ENCODE data around the gene TUBG1. TPM values are rescaled to one million over a fixed set of nuclear protein-coding genes. Genes with fewer than 3 reads are reported as not detected.

TUBG1 gene
- total RNA-seq, result 100 to 1,000 TPM; 118 to 123 TPM

DNA sequence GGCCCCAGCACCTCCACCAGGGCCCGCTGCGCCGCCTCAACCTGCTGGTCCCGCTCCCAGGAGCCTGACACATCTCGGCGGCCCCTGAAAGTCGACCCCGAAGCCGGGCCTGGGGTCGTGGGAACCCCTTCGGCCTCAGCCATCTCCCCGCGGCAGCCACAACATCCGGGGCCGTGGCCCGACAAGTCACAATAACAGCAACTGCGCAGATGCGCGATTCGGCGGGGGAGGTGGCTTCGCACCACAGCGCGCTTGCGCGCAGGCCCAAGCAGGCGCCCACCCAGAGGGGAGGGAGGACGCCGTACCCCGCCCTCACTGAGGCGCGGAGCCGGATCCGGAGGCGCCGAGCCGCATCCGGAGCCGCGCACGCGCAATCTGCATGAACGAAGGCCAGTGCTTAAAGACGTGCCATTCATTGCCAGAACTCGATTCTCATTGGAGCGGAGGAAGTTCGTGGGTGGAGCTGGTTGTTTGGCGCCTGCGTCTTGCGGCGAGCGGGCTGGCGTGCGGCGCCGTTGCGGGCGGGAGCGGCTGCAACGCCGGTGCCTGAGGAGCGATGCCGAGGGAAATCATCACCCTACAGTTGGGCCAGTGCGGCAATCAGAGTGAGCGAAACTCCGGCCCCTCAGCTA, at the start of gene TUBG1, which contains the start of gene RETREG3:
TUBG1 (plus strand) TSS at position 502 of the 632 bp plus-strand sequence; CDS start at position 557, 55 bp downstream.
RETREG3 (minus strand) TSS at position 193 of the 632 bp plus-strand sequence; CDS start at position 143, 50 bp downstream.
- CTCF ChIA-PET, result interaction anchor here (1.1 to 2.6 kb wide), 4 partner anchors 23 to 61 kb away, joined by 3 to 17 read pairs (median 5); partner anchors contain the start of gene PSMC3IP
- POLR2A ChIA-PET, result interaction anchor here (0.5 to 2.2 kb wide), 5 partner anchors 11 to 916 kb away, joined by 3 to 7 read pairs (median 5); partner anchors contain the start of genes MLX and VPS25

DNA sequence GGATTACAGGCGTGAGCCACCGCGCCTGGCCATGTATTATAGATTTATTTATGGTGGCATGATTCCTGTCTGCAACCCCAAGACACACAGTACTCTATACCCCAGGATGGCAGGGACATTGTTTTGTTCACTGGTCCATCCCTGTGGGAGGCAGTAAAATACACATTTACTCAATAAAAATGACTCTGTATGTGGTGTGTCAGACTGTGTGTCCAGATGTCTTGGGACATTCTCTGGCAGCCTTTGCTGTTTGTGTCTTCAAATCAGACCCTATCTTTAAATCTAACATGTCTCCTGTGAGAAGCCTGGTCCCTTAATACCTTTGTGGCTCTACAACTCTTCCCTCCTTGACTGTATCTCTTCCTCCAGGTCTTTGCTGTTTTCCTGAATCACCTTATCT, 49.2 kb upstream of the TUBG1 start:
- POLR2A ChIA-PET, result no interaction called here
- CTCF ChIA-PET, result interaction anchor here (0.7 kb wide), 1 partner anchor 860 kb away, joined by 3 read pairs; no protein-coding TSS in a partner anchor

DNA sequence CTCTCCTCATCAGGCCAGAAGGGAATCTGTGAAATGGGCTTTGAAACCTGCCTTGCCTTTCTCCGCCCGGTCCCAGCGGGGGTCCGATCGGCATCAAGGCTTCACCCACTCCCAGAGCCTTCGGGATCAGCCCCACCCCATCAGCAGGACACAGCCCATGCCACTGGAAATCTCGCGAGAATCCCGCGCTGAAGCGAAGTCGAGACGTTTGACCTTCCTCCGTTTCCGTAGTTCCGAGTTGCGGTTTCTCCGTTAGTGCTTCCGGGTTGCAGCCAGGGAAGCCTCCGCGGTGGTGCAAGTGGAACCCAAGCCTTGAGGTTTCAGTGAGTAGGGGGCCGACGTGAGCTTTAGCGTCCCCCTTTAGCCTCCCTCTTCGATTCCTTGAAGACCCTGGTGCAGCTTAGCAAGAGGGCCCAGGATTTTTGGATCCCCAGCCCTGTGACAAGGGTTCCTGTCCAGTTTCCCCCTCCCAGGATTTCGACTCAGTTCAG, 47.5 kb upstream of the TUBG1 start, which contains the start of gene COASY:
COASY (plus strand) TSS at position 252 of the 491 bp plus-strand sequence. CDS start 475 bp downstream, outside the sequence.
- ChIA-PET POLR2A (no interaction called here), CTCF (no interaction called here)

DNA sequence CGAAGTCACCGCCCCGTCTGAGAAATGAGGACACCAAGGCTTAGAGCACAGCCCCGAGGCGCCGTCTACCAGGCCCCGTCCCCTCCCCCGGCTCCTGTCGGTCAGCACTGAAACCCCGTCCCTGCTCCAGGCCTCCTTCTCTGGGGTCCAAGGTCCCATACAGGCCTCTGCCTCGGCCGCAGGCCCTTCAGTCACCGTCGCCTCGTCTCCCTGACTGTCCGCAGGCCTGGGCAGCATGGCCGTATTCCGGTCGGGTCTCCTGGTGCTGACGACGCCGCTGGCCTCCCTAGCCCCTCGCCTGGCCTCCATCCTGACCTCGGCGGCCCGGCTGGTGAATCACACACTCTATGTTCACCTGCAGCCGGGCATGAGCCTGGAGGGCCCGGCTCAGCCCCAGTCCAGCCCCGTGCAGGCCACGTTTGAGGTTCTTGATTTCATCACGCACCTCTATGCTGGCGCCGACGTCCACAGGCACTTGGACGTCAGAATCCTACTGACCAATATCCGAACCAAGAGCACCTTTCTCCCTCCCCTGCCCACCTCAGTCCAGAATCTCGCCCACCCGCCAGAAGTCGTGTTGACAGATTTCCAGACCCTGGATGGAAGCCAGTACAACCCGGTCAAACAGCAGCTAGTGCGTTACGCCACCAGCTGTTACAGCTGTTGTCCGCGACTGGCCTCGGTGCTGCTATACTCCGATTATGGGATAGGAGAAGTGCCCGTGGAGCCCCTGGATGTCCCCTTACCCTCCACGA, 46.9 kb upstream of the TUBG1 start:
- CTCF ChIA-PET, result no interaction called here
- POLR2A ChIA-PET, result no interaction called here

DNA sequence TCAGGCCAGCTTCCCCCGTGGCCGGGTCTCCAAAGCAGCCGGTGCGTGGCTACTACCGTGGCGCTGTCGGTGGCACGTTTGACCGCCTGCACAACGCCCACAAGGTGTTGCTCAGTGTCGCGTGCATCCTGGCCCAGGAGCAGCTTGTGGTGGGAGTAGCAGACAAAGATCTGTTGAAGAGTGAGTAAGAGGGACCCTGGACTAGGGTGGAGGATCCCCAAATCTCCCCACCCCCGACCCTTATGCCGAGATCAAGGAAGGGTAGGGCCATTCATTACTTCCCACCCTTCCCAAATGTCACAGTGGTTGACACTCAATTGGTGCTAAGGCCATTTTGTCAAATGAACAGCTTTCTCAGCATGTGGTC, 46.4 kb upstream of the TUBG1 start:
- ChIA-PET CTCF (no interaction called here), POLR2A (no interaction called here)

DNA sequence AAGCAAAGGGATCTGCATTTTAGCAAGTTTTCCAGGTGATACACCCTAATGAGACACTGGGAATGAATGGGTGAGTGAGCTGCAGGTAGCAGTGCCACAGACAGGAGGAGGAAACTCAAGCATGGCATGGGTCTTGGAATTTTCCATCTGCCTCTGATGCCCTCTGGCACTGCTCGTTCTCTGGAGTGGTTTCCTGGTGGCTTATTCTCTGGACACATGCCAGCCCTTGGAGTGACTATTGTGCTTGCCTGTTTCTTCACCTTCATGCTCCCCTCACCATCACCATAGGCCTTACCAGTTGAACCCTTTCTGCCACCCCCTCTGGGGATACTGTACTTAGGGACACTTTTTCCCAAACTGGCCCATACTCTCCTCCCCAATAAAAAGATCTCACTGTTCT, 45.9 kb upstream of the TUBG1 start:
- ChIA-PET CTCF (no interaction called here), POLR2A (no interaction called here)

DNA sequence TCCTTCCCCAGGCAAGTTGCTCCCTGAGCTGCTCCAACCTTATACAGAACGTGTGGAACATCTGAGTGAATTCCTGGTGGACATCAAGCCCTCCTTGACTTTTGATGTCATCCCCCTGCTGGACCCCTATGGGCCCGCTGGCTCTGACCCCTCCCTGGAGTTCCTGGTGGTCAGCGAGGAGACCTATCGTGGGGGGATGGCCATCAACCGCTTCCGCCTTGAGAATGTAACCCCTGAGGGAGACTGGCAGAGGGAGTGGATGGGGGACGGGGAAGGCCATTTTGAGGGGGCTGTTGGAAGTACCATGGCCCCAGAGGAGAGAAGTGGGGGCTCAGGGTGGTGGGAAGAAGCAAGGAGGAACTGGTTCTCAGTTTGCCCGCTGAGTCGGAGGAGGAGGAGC, 45.5 kb upstream of the TUBG1 start:
- CTCF ChIA-PET, result no interaction called here
- POLR2A ChIA-PET, result no interaction called here

DNA sequence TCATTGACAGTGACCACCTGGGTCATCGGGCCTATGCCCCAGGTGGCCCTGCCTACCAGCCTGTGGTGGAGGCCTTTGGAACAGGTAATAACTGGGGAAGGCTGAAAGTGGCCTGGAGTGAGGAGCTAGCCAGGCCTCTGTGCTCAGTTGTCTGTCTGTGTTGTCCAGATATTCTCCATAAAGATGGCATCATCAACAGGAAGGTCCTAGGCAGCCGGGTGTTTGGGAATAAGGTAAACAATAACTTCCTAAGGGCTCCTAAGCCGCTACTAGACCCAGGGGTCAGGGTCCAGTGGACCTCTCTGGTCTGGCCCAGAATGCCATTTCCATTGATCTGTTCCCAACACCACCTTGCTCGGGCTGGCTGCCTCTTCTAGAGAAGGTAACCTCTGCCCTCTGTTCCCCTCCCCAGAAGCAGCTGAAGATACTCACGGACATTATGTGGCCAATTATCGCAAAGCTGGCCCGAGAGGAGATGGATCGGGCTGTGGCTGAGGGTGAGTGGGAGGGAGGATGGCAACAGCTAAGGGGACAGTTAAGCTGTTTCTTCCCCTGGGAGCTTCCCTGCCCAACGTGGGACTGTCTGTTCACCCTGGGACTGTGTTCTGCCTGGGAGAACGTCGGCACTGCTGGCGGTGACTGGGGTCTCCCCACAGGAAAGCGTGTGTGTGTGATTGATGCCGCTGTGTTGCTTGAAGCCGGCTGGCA, 44.5 kb upstream of the TUBG1 start:
- POLR2A ChIA-PET, result interaction anchor here (1.2 to 1.7 kb wide), 2 partner anchors 10 to 12 kb away, joined by 5 to 6 read pairs; partner anchors contain the start of gene PSMC3IP
- CTCF ChIA-PET, result no interaction called here

DNA sequence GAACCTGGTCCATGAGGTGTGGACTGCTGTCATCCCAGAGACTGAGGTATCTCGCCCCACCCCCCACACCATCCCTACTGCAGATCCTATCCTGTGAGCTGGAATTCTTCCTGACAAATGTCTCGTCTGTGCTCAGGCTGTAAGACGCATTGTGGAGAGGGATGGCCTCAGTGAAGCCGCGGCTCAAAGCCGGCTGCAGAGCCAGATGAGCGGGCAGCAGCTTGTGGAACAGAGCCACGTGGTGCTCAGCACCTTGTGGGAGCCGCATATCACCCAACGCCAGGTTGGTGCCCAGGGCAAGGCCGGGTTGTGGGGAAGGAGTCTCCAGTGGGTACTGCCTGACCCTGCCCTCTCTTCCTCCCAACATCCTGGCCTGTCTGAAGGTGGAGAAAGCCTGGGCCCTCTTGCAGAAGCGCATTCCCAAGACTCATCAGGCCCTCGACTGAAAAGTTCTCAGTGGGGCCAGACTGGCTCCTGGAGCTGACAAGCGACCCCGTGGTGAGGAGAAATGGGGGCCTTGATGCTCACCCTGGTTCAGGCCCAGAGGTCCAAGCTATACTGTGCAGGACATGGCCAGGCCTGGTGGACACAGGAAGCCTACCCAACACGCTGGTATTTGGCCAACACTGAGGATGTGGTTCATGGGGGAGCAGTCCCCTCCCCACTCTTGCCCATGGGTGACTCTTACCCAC, 43.8 kb upstream of the TUBG1 start:
- CTCF ChIA-PET, result interaction anchor here (0.9 to 2.8 kb wide), 3 partner anchors 12 to 43 kb away, joined by 3 to 21 read pairs (median 3); partner anchors contain the start of gene PSMC3IP
- POLR2A ChIA-PET, result interaction anchor here (0.7 to 1.7 kb wide), 3 partner anchors 11 to 58 kb away, joined by 3 to 6 read pairs (median 5); partner anchors contain the start of gene PSMC3IP

DNA sequence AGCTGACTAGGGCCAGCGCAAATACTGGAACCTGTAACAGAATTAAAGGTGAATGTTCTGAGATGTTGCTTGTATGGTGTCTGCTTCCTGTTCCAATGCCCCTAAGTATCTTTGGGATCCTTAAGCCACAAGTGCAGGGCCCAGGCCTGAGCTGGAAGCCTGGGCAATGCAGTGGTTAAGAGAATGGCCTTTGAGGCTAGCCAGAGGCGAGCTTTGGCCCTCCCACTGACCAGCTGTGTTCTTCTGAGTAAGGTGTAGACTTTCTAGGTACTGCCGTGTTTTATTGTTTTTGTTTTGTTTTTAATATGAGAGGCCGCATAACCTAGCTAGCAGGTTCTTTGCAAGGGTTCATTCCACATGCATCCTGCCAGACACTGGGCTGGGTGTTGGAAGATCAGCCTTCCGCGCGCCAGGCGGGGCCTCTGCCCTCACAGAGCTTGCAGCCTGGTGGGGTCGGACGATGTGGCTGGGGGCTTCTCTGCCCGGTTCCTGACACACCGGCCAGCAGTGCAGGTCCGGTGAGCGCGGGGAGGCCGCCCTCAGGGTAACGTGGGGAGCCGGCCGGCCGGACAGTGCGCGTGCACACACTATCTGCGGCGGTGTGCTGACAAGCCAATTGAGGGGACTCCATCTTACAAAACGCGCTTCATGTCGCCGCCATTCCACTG, 43.1 kb upstream of the TUBG1 start:
- CTCF ChIA-PET, result interaction anchor here (0.9 to 2.8 kb wide), 3 partner anchors 11 to 42 kb away, joined by 3 to 21 read pairs (median 3); partner anchors contain the start of gene PSMC3IP

DNA sequence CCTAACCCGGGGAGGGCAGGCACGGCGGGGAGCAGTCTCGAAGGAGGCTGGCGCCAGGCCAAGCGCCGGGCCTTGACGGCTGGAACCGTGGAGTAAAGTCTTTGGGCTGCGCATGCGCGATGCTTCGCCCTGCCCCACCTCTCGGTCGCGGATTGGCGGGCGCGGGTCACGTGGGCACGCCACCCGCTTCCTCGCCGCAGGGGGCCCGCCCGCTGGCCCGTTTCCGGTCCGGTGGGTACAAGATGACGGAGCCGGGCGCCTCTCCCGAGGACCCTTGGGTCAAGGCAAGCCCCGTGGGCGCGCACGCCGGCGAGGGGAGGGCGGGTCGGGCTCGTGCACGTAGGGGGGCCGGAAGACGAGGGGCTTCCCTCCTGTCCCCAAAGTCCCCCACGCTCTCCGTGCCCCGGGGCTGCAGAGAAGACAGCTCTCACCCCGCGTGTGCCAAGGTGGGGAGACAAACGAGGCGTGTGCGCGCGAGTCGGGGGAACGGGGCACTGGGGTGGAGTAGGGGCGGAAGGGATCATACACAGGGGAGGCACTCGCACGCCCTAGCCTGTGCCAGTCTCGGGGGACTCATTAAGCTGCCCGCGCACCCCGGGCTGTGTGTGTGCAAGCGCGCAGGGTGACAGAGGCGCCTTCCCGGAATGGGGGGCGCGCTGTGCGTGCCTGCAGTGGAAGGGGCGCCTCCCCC, 42.5 kb upstream of the TUBG1 start, which contains the start of gene MLX:
MLX (plus strand) TSS at position 218 of the 691 bp plus-strand sequence; CDS start at position 243, 25 bp downstream.
- CTCF ChIA-PET, result interaction anchor here (0.8 to 2.8 kb wide), 4 partner anchors 11 to 112 kb away, joined by 3 to 21 read pairs (median 3); partner anchors contain the start of gene PSMC3IP
- POLR2A ChIA-PET, result interaction anchor here (0.7 to 2.5 kb wide), 5 partner anchors 10 to 42 kb away, joined by 3 to 18 read pairs (median 5); partner anchors contain the start of genes NAGLU, PSMC3IP, RETREG3 and TUBG1

More for the DNA sequence above, 43.1 kb upstream of the TUBG1 start:
- POLR2A ChIA-PET, result interaction anchor here (0.7 to 2.5 kb wide), 4 partner anchors 11 to 57 kb away, joined by 3 to 18 read pairs (median 5); partner anchors contain the start of genes PSMC3IP, RETREG3 and TUBG1

DNA sequence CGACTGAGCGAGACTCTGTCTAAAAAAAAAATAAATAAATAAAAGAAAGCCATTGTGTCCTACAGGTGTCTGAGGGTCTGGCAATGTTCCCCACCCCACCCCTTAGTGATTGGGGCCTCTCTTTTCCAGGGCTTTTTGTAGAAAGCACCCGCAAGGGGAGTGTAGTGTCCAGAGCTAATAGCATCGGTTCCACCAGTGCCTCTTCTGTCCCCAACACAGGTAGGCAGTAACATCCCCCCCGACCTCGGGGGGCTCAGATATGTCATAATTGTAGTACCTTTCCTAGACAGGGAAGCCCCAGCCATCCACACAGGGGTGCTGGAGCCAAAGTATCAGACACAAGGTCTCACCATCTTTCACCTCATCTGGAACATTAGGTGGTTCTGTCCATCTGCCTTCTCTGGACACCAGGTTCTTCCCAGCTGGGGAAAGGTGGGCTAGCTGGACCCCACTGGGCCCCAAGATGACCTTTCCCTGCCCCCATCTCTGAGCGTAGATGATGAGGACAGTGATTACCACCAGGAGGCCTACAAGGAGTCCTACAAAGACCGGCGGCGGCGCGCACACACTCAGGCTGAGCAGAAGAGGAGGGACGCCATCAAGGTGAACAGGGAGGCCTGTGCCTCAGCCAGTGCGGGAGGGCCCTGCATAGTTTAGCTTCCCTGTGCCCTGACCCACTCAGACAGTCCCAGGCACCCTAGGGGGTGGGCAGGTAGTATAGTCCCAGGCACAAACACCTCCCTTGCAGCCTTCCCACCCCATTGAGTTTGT, 41.0 kb upstream of the TUBG1 start:
- ChIA-PET POLR2A (interaction anchor here (1.3 to 2.5 kb wide), 2 partner anchors 9 to 14 kb away, joined by 6 to 18 read pairs; partner anchors contain the start of gene PSMC3IP), CTCF (interaction anchor here (1.0 to 2.8 kb wide), 5 partner anchors 9 to 195 kb away, joined by 3 to 21 read pairs (median 4); partner anchors contain the start of gene PSMC3IP)

DNA sequence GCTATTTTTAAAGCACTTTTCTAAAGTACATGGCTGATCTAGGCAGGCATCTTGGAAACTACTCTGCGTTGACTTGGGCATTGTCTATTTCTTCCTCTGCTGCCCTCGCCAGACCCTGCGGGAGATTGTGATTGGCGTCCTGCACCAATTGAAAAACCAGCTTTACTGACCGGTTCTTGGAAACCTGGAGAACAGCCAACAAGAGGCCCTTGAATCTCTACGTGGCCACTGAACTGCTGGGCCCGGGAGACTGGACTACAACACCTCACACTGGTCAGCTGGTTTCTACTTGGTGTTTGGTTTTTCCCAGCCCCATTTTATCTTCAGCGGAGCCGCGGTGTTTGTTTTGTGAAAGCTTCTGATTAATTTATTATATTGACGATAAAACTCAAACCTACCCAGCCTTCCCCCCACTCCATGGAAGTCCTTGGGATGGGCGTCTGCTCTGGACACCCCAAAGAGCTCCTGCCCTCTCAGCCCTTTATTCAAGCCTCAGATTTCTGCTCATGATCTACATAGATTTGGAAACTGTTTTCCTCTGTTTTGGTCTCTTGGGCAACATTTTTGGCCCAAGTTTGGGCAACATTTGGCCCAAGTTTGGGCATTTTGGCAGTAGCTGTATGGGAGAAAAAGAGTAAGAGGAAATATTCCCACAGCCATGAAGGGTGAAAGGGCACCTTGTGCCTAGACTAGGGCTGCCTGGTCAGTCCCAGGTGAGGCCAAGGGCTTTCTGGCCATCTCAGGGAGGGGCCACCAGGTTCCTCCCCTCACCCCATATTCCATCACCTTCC, 37.9 kb upstream of the TUBG1 start:
- ChIA-PET POLR2A (no interaction called here), CTCF (no interaction called here)

DNA sequence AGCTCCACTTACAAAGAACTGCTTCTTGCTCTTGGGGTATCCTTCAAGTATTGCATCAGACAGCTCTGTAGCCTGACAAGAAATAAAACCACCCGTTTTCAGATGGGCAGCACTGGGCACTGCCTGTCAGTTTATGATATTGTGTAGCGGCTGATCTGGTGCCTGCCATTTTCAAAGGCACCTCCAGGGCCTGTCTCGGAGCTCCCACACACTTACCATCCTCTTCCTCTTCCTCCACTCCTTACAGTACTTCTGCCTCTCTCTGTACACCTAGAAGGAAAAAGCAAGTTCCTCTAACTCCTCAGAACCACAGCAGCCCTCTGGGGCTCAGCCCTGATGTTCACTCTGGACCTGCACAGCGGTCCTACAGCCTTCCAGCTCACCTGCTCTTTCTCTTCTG, 36.4 kb upstream of the TUBG1 start:
- POLR2A ChIA-PET, result no interaction called here

DNA sequence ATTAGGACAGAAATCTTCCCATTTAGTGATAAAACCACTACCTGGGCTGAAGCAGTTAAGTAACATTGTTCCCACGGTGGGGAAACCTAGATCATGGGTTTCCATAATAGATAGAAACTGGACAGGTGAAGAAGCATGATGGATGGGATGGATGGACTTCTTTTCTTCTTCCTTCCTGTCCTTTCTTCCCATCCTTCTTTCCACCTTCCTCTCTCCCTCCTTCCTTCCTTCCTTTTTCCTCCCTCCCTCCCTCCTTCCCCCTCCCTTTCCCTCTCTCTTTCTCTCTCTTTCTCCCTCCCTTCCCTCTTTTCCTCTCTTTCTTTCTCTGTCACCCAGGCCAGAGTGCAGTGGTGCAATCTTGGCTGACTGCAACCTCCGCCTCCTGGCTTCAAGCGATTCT, 35.0 kb upstream of the TUBG1 start:
- ChIA-PET POLR2A (no interaction called here), CTCF (no interaction called here)

More for the DNA sequence above, 36.4 kb upstream of the TUBG1 start:
- CTCF ChIA-PET, result no interaction called here

DNA sequence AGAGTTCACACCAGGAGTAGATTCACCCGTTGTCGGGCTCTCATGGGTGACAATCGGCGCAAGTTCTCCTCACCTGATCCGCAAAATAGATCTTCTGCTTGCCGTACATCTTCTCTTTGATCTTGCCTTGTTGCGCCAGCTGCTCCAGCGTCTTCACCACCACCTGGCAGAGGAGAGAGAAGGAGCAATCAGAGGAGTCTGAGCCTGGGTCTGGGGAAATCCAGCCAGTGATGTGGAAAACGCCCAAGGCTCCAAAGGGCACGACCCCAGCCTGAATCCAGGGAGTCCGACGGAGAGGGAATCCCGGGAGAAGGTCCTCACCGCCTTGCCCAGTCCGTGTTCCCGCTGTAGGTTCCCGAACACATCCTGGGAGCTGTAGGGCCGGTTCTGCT, 32.3 kb upstream of the TUBG1 start:
- ChIA-PET POLR2A (interaction anchor here (1.1 to 2.8 kb wide), 3 partner anchors 10 to 247 kb away, joined by 3 to 18 read pairs (median 6); partner anchors contain the start of genes BECN1 and MLX), CTCF (interaction anchor here (1.2 to 3.6 kb wide), 10 partner anchors 10 to 288 kb away, joined by 3 to 26 read pairs (median 10); partner anchors contain the start of genes MLX, RAMP2, RETREG3 and STAT5A)
